Keratinocyte (primary cell): ENCODE data around the gene CES5A. TPM values are rescaled to one million over a fixed set of nuclear protein-coding genes. Genes with fewer than 3 reads are reported as not detected.
"Not testable (repeated sequence)": the region's sequence is repeated elsewhere in the genome, so short reads cannot be mapped to it uniquely, and the experiment has no call there.

Experiments used
- DNase-seq: peaks from one replicate; pipeline ENCODE4 v3.0.0-alpha.2; 2011; ENCODE audit warnings: low read depth, missing footprints, low spot score
- FAIRE-seq: peaks from 2 replicates; lab custom pipeline; 2011; peaks lifted over from hg19 to GRCh38; lab: Jason Lieb, UNC
- H2AFZ ChIP-seq: 2 replicates; pipeline ENCODE4 v1.6.0; 2012; ENCODE audit warnings: low read length, control low read depth, inconsistent platforms; ENCODE audit not compliant: control insufficient read depth
- H3K27ac ChIP-seq: 2 replicates; pipeline ENCODE4 v1.5.1; 2011; ENCODE audit warnings: low read length; ENCODE audit not compliant: control insufficient read depth, insufficient read depth
- H3K27me3 ChIP-seq: 3 replicates; pipeline ENCODE4 v1.6.0; 2011; ENCODE audit warnings: low read length; ENCODE audit not compliant: control insufficient read depth, insufficient read depth; ENCODE audit errors: extremely low read depth
- H3K36me3 ChIP-seq, 2 experiments: 2 replicates in 1 of 2; 3 replicates in 1 of 2; pipeline ENCODE4 v1.5.1; 2011; ENCODE audit warnings: low read length in 2 of 2, mild to moderate bottlenecking in 1 of 2; ENCODE audit not compliant: control insufficient read depth in 2 of 2, insufficient read depth in 2 of 2; ENCODE audit errors: extremely low read depth in 1 of 2
- H3K4me1 ChIP-seq: 3 replicates; pipeline ENCODE4 v1.5.1; 2011; ENCODE audit warnings: low read length; ENCODE audit not compliant: control insufficient read depth, insufficient read depth; ENCODE audit errors: extremely low read depth
- H3K4me2 ChIP-seq: 3 replicates; pipeline ENCODE4 v1.6.0; 2011; ENCODE audit warnings: low read depth, low read length; ENCODE audit not compliant: control insufficient read depth, insufficient read depth; ENCODE audit errors: extremely low read depth
- H3K4me3 ChIP-seq, 3 experiments: fragments of 200-600 bp in 1 of 3; sonication (generic) in 1 of 3; 2 replicates in 2 of 3; 3 replicates in 1 of 3; pipeline ENCODE4 v1.5.1; 2011 to 2016; ENCODE audit warnings: low read length in 3 of 3, mild to moderate bottlenecking in 3 of 3, control low read depth in 2 of 3, inconsistent platforms in 1 of 3, low read depth in 1 of 3, mixed read lengths in 1 of 3, mixed run types in 1 of 3, moderate library complexity in 1 of 3; ENCODE audit not compliant: control insufficient read depth in 2 of 3, insufficient read depth in 2 of 3; ENCODE audit errors: extremely low read depth in 1 of 3
- H3K79me2 ChIP-seq: 2 replicates; pipeline ENCODE4 v1.6.0; 2012; ENCODE audit warnings: low read length; ENCODE audit not compliant: control insufficient read depth, insufficient read depth
- H3K9ac ChIP-seq: 3 replicates; pipeline ENCODE4 v1.6.0; 2011; ENCODE audit warnings: low read length; ENCODE audit not compliant: control insufficient read depth, insufficient read depth; ENCODE audit errors: extremely low read depth
- H3K9me1 ChIP-seq: 3 replicates; pipeline ENCODE4 v1.6.0; 2011; ENCODE audit warnings: low read length; ENCODE audit not compliant: control insufficient read depth, insufficient read depth; ENCODE audit errors: extremely low read depth
- H3K9me3 ChIP-seq: 2 replicates; pipeline ENCODE4 v1.5.1; 2012; ENCODE audit warnings: low read depth, low read length; ENCODE audit not compliant: control insufficient read depth
- H4K20me1 ChIP-seq: 3 replicates; pipeline ENCODE4 v1.6.0; 2011; ENCODE audit warnings: low read length; ENCODE audit not compliant: control insufficient read depth, insufficient read depth; ENCODE audit errors: extremely low read depth
- EZH2 ChIP-seq: IDR thresholded peaks from one replicate; pipeline ENCODE4 v1.6.1; 2012; ENCODE audit warnings: inconsistent platforms, mild to moderate bottlenecking, low read length, moderate library complexity
- dilution Hi-C: fragments of 300-500 bp; cut with MboI; formaldehyde crosslinking; loops from one replicate; pipeline ENCODE4 v1.7.0; 2020; ENCODE audit warnings: low sequenced_read_pairs; ENCODE audit not compliant: extremely low pct_ligation_motif_present
- polyA plus RNA-seq, 5 experiments: library from polyadenylated mRNA; depleted of rRNA in 3 of 5; stranded (reverse) in 3 of 5; stranded (forward) in 1 of 5; unstranded in 1 of 5; fragments of >200 nt; gene quantifications; 1 replicate in 1 of 5; 2 replicates in 3 of 5; 3 replicates in 1 of 5; pipeline versions ENCODE4 v1.2.1 to v1.2.3, GENCODE V29; 2011 to 2012; ENCODE audit warnings: missing spikeins in 2 of 5, low read depth in 1 of 5, low replicate concordance in 1 of 5
- TF ChIP-seq, protein P1 (sequence below), 3 experiments: IDR thresholded peaks in 1 of 3; conservative IDR thresholded peaks in 1 of 3; optimal IDR thresholded peaks in 1 of 3; 2 replicates in 2 of 3; 3 replicates in 1 of 3; pipeline versions ENCODE3 to v1.5.1; 2011; ENCODE audit warnings: low read length in 3 of 3, mild to moderate bottlenecking in 3 of 3, moderate library complexity in 2 of 3, control low read depth in 1 of 3, inconsistent platforms in 1 of 3; ENCODE audit not compliant: insufficient read depth in 2 of 3; ENCODE audit errors: extremely low read depth in 1 of 3

CES5A gene
- polyA plus RNA-seq, 1 donor (not counting 4 experiments of a cell fraction or from before 2014, with no cell fraction given) = not detected

DNA sequence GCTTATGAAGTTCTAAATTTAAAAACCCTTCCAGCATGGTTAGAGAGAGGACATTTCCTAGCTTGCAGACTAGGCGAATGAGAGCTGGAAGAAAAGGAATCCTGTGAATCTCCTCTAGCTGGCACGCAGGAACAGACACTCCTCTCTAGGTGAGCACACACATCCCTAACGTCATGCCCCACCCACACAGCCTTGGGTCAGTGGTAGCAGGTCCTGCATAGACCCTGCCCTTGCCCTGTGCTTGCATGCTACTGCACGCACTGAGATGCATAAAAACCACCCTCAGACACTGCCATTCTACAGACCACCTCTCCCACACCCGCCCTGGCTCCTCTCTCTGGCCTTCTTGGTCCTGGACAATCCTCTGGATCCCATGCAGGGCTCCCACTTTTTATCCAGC, 65.8 kb downstream of the CES5A start:
- no peaks in the 10 kb centered on the region for H3K27me3 ChIP-seq
- H2AFZ ChIP-seq = no peak overlapping the region
- H3K9me1 ChIP-seq = no peaks in the 10 kb centered on the region
- no peak overlapping the region for H3K4me2 ChIP-seq
- H3K4me1 ChIP-seq = no peaks in the 10 kb centered on the region
- no peak overlapping the region for H3K9ac ChIP-seq
- H4K20me1 ChIP-seq = no peaks in the 10 kb centered on the region
- H3K9me3 ChIP-seq = no peaks in the 10 kb centered on the region
- H3K79me2 ChIP-seq = no peaks in the 10 kb centered on the region
- dilution Hi-C loops = no loop called here
- FAIRE-seq = no peak
- no peaks in the 10 kb centered on the region for H3K36me3 ChIP-seq
- TF ChIP-seq, protein P1, sequence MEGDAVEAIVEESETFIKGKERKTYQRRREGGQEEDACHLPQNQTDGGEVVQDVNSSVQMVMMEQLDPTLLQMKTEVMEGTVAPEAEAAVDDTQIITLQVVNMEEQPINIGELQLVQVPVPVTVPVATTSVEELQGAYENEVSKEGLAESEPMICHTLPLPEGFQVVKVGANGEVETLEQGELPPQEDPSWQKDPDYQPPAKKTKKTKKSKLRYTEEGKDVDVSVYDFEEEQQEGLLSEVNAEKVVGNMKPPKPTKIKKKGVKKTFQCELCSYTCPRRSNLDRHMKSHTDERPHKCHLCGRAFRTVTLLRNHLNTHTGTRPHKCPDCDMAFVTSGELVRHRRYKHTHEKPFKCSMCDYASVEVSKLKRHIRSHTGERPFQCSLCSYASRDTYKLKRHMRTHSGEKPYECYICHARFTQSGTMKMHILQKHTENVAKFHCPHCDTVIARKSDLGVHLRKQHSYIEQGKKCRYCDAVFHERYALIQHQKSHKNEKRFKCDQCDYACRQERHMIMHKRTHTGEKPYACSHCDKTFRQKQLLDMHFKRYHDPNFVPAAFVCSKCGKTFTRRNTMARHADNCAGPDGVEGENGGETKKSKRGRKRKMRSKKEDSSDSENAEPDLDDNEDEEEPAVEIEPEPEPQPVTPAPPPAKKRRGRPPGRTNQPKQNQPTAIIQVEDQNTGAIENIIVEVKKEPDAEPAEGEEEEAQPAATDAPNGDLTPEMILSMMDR (optimal IDR thresholded peaks at IDR 0.05 in 1 of 3, IDR thresholded peaks at IDR 0.05 in 1 of 3, conservative IDR thresholded peaks at IDR 0.05 in 1 of 3; ENCODE audit: extremely low read depth in 1 of 3, insufficient read depth in 2 of 3, low read length in 3 of 3) = no peak
- TF ChIP-seq EZH2 = no peak
- H3K27ac ChIP-seq = no peak overlapping the region
- no peak overlapping the region for H3K4me3 ChIP-seq
- no peak for DNase-seq

DNA sequence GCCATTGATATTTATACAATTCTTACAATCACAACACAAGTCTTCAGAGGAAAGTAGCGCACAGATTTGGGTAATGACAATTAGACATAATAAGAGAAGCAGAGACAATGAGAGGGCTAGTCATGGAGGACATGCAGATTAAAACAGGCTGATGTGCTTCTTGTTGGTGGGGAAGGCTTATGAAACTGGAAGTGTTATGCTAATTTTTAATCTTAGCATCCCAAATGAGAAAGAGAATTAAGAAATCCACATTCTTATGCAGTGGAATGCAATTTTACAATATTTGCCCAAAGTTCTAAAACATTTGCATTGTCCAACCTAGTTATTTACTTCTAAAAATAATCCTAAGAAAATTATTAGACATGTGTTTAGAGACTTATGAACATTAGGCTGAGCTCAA, 66.9 kb downstream of the CES5A start:
- DNase-seq, dilution Hi-C loops, H2AFZ ChIP-seq, H3K9ac ChIP-seq, H3K4me1 ChIP-seq, FAIRE-seq, H3K4me3 ChIP-seq, H3K36me3 ChIP-seq, H3K4me2 ChIP-seq, H3K79me2 ChIP-seq, H3K27me3 ChIP-seq, H3K27ac ChIP-seq, H4K20me1 ChIP-seq, H3K9me3 ChIP-seq, H3K9me1 ChIP-seq: not testable (repeated sequence)

DNA sequence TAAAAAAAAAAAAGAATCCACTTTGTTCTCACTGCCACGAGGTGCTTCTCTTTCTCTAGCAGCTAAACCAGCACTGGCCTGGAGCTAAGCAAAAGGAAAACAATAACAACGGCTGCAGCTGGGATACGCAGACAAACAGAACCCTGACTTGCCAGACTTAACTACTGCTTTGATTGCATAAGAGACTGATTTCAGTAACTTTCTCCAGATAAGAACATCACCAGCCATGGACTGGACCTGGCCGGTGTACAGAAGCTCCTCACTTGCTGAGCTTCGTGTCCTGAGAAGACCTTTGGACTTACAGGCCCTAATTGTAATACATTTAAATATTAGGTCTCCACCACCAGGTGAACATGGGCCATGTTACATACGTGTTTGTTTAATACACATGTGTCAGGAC, 70.1 kb downstream of the CES5A start:
- dilution Hi-C loops, H3K9me3 ChIP-seq, H3K9ac ChIP-seq, H3K27me3 ChIP-seq, H3K4me1 ChIP-seq, H3K4me3 ChIP-seq, H3K36me3 ChIP-seq, FAIRE-seq, H2AFZ ChIP-seq, DNase-seq, H4K20me1 ChIP-seq, H3K4me2 ChIP-seq, H3K27ac ChIP-seq, H3K9me1 ChIP-seq, H3K79me2 ChIP-seq: not testable (repeated sequence)

DNA sequence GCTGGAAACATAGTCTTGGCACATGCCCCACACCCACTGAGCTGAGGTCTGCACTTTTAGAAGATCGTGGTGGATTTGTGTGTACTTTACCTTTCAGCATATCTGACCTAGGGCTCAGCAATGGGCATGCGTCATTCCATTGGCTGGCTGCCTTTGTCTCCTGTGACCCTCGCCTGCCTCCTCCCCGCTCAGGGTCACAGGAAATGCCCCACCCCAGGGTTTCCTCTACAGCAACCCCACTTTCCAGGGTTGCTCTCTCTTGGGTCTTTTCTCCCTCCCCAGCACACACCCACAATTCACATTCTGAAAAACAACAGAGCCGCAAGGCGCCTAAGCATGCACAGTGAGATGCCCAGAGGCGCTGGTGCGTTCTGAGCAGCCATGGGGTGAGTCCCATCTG, 71.5 kb downstream of the CES5A start:
- FAIRE-seq, H3K36me3 ChIP-seq, dilution Hi-C loops, H3K27me3 ChIP-seq, H4K20me1 ChIP-seq, H3K9ac ChIP-seq, H2AFZ ChIP-seq, H3K4me2 ChIP-seq, DNase-seq, H3K4me1 ChIP-seq, H3K9me1 ChIP-seq, H3K9me3 ChIP-seq, H3K27ac ChIP-seq, H3K79me2 ChIP-seq, H3K4me3 ChIP-seq: not testable (repeated sequence)
